CD14-positive monocyte (primary cell): ENCODE data around the gene PACSIN2. TPM values are rescaled to one million over a fixed set of nuclear protein-coding genes. Genes with fewer than 3 reads are reported as not detected.

Experiments
- DNase-seq, 3 donors: peaks; one replicate each; pipeline ENCODE4 v3.0.0-alpha.2; 2011 to 2022
- H2AFZ ChIP-seq: 2 replicates; pipeline ENCODE4 v1.6.0; 2012; ENCODE audit warnings: mild to moderate bottlenecking, low read depth, low read length, inconsistent platforms; ENCODE audit not compliant: insufficient read depth, poor library complexity, severe bottlenecking
- H3K27ac ChIP-seq, 2 donors: 1 replicate in 1 of 2; 2 replicates in 1 of 2; pipeline ENCODE4 v1.5.1; 2012 to 2013; ENCODE audit warnings: low read length in 2 of 2, control low read depth in 1 of 2, inconsistent platforms in 1 of 2, low read depth in 1 of 2, mild to moderate bottlenecking in 1 of 2
- H3K27me3 ChIP-seq, 2 donors: one replicate each; pipeline versions ENCODE4 v1.6.0 to v1.6.1; 2011 to 2013; ENCODE audit warnings: low read length in 2 of 2; ENCODE audit not compliant: control insufficient read depth in 2 of 2, insufficient read depth in 2 of 2
- H3K36me3 ChIP-seq, 2 donors: replicated peaks in 1 of 2; 1 replicate in 1 of 2; 2 replicates in 1 of 2; pipeline versions ENCODE4 v1.5.1 to v1.6.1; 2012 to 2013; ENCODE audit warnings: low read length in 2 of 2, control low read depth in 1 of 2, inconsistent platforms in 1 of 2, mild to moderate bottlenecking in 1 of 2; ENCODE audit not compliant: insufficient read depth in 2 of 2, control insufficient read depth in 1 of 2
- H3K4me1 ChIP-seq, 2 donors: 1 replicate in 1 of 2; 2 replicates in 1 of 2; pipeline versions ENCODE4 v1.5.1 to v1.6.1; 2012 to 2013; ENCODE audit warnings: low read length in 2 of 2, control low read depth in 1 of 2, inconsistent platforms in 1 of 2, mild to moderate bottlenecking in 1 of 2, moderate library complexity in 1 of 2; ENCODE audit not compliant: insufficient read depth in 2 of 2, control insufficient read depth in 1 of 2
- H3K4me2 ChIP-seq: replicated peaks from 2 replicates; pipeline ENCODE3; 2012; ENCODE audit warnings: low read length, moderate library complexity, mild to moderate bottlenecking; ENCODE audit not compliant: poor library complexity, severe bottlenecking; ENCODE audit errors: extremely low read depth
- H3K4me3 ChIP-seq, 3 experiments: fragments of 200-600 bp in 1 of 3; sonication (generic) in 1 of 3; replicated peaks in 1 of 3; 1 replicate in 2 of 3; 2 replicates in 1 of 3; pipeline ENCODE4 v1.5.1; 2011 to 2013; ENCODE audit warnings: low read length in 3 of 3, mild to moderate bottlenecking in 3 of 3, control low read depth in 2 of 3, low read depth in 2 of 3, inconsistent platforms in 1 of 3, moderate library complexity in 1 of 3
- H3K79me2 ChIP-seq: 2 replicates; pipeline ENCODE4 v1.6.0; 2012; ENCODE audit warnings: mild to moderate bottlenecking, control low read depth, inconsistent platforms, low read length, moderate library complexity; ENCODE audit not compliant: insufficient read depth
- H3K9ac ChIP-seq: 2 replicates; pipeline ENCODE4 v1.6.0; 2017; ENCODE audit warnings: low read length, mild to moderate bottlenecking; ENCODE audit not compliant: insufficient read depth, poor library complexity, severe bottlenecking
- H3K9me3 ChIP-seq, 2 donors: replicated peaks in 1 of 2; 1 replicate in 1 of 2; 2 replicates in 1 of 2; pipeline versions ENCODE4 v1.5.1 to v1.6.1; 2012 to 2013; ENCODE audit warnings: low read length in 2 of 2, control low read depth in 1 of 2; ENCODE audit not compliant: control insufficient read depth in 1 of 2, insufficient read depth in 1 of 2
- H4K20me1 ChIP-seq: 2 replicates; pipeline ENCODE4 v1.6.0; 2012; ENCODE audit warnings: mild to moderate bottlenecking, low read length, control low read depth, moderate library complexity; ENCODE audit not compliant: insufficient read depth
- H3K27ac Mint-ChIP-seq, 7 donors: one replicate each; pipeline ENCODE4 v1.8.0; 2020; ENCODE audit warnings: mild to moderate bottlenecking in 7 of 7, mixed read lengths in 7 of 7, moderate library complexity in 6 of 7, inconsistent platforms in 2 of 7
- H3K27me3 Mint-ChIP-seq, 3 donors: one replicate each; pipeline ENCODE4 v1.8.0; 2021 to 2022; ENCODE audit warnings: low read depth in 3 of 3, mild to moderate bottlenecking in 3 of 3, mixed read lengths in 3 of 3, moderate library complexity in 3 of 3, inconsistent platforms in 1 of 3
- H3K36me3 Mint-ChIP-seq, 2 donors: one replicate each; pipeline ENCODE4 v1.8.0; 2020; ENCODE audit warnings: mixed read lengths in 2 of 2, inconsistent platforms in 1 of 2, mild to moderate bottlenecking in 1 of 2
- H3K4me1 Mint-ChIP-seq: one replicate; pipeline ENCODE4 v1.8.0; 2020; ENCODE audit warnings: mild to moderate bottlenecking, mixed read lengths
- H3K4me3 Mint-ChIP-seq, 2 donors: one replicate each; pipeline ENCODE4 v1.8.0; 2020; ENCODE audit warnings: mild to moderate bottlenecking in 2 of 2, mixed read lengths in 2 of 2, moderate library complexity in 1 of 2
- H3K9me3 Mint-ChIP-seq, 7 donors: one replicate each; pipeline ENCODE4 v1.8.0; 2020 to 2022; ENCODE audit warnings: mixed read lengths in 7 of 7, mild to moderate bottlenecking in 6 of 7, moderate library complexity in 6 of 7, inconsistent platforms in 2 of 7
- WGBS: methylation state at CpG from one replicate; pipeline ENCODE4 v1.1.5; 2013; ENCODE audit warnings: missing lambda C conversion rate; ENCODE audit not compliant: insufficient coverage; 5-methylcytosine and 5-hydroxymethylcytosine counted together
- intact Hi-C, 2 donors: fragments of 100-400 bp; cut with micrococcal nuclease; formaldehyde crosslinking; loops; one replicate each; pipeline versions ENCODE4 v1.15.0 to v1.15.1; 2023
- polyA plus RNA-seq, 3 donors: library from polyadenylated mRNA; depleted of rRNA in 1 of 3; unstranded in 2 of 3; stranded (reverse) in 1 of 3; fragments of 300-500 nt in 2 of 3; fragments of >200 nt in 1 of 3; fragmentation: Illumina TruSeq in 2 of 3; gene quantifications; 1 replicate in 2 of 3; 2 replicates in 1 of 3; pipeline ENCODE4 v1.2.3, GENCODE V29; 2012 to 2021
- TF ChIP-seq, protein P1 (sequence below): fragments of 200-600 bp; IDR thresholded peaks from one replicate; pipeline ENCODE4 v1.8.0; 2022; ENCODE audit warnings: antibody characterized with exemption, mild to moderate bottlenecking

The PACSIN2 gene
- polyA plus RNA-seq, 3 donors: 31.2 to 45.7 (median 40.2) TPM

DNA sequence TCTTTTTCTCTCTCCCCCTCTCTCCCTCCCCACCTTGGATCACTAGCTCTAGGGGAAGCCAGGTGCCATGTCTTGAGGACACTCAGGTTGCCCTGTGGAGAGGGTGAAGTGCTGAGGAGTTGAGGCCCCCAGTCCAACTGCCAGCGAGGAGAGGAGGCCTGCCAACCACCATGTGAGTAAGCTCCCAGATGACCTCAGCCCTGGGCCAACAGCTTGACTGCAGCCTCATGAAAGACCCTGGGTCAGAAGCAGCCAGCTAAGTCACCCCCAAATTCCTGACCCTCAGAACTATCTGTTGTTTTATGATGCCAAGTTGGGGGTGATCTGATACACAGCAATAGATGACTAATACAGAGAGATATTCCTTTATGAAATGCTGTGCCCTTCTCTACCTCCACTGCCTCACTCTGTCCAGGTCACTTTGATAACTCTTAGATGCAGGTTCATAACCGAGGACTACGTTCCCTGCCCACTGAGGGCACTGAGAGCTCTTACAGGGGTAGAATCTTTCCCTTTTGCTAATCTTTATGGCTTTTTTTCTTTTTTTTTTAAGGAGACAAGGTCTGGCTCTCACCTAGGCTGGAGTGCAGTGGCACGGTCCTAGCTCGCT lies 165.9 kb downstream of the PACSIN2 start:
- no peak overlapping the region for H3K4me2 ChIP-seq
- Mint-ChIP-seq H3K4me3 (no peak overlapping the region), H3K27me3 (peaks cover 0 to 1% (median 0%) of the 10 kb centered on the region in 3 donors), H3K9me3 (no peaks in the 10 kb centered on the region), H3K27ac (peak overlapping the region in 2 of 7 donors; percentile 8 to 50), H3K4me1 (no peaks in the 10 kb centered on the region), H3K36me3 (peaks cover 37 to 62% of the 10 kb centered on the region in 2 donors)
- peaks cover 50% of the 10 kb centered on the region for H4K20me1 ChIP-seq
- H3K27me3 ChIP-seq: no peaks in the 10 kb centered on the region
- H3K36me3 ChIP-seq: peaks cover 14 to 39% of the 10 kb centered on the region in 2 donors
- H3K79me2 ChIP-seq: peaks cover 57% of the 10 kb centered on the region
- DNase-seq: no peak
- intact Hi-C loops: no loop called here
- no peak overlapping the region for H2AFZ ChIP-seq
- TF ChIP-seq, protein P1, sequence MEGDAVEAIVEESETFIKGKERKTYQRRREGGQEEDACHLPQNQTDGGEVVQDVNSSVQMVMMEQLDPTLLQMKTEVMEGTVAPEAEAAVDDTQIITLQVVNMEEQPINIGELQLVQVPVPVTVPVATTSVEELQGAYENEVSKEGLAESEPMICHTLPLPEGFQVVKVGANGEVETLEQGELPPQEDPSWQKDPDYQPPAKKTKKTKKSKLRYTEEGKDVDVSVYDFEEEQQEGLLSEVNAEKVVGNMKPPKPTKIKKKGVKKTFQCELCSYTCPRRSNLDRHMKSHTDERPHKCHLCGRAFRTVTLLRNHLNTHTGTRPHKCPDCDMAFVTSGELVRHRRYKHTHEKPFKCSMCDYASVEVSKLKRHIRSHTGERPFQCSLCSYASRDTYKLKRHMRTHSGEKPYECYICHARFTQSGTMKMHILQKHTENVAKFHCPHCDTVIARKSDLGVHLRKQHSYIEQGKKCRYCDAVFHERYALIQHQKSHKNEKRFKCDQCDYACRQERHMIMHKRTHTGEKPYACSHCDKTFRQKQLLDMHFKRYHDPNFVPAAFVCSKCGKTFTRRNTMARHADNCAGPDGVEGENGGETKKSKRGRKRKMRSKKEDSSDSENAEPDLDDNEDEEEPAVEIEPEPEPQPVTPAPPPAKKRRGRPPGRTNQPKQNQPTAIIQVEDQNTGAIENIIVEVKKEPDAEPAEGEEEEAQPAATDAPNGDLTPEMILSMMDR: no peak
- no peak overlapping the region for H3K9ac ChIP-seq
- no peaks in the 10 kb centered on the region for H3K9me3 ChIP-seq
- 100% methylated on average over 3 of the region's 5 CpGs for WGBS
- H3K27ac ChIP-seq: no peak overlapping the region
- H3K4me1 ChIP-seq: no peaks in the 10 kb centered on the region
- no peak overlapping the region for H3K4me3 ChIP-seq

DNA sequence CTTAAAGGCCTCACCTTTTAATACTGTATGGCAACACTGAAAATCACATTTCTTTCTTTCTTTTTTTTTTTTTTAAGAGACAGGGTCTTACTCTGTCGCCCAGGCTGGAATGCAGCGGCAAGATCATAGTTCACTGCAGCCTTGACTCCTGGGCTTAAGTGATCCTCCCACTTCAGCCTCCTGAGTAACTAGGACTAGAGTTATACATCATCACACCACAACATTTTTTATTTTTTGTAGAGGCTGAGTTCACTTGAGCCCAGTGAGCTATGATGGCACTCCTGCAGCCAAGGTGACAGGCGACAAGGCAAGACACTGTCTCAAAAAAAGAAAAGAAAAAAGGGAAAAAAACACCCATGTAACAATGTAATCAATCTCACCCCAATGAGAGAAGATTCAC lies 167.8 kb downstream of the PACSIN2 start:
- no peaks in the 10 kb centered on the region for H3K9me3 ChIP-seq
- TF ChIP-seq, protein P1: no peak
- Mint-ChIP-seq H3K4me3 (no peak overlapping the region), H3K4me1 (no peaks in the 10 kb centered on the region), H3K36me3 (peaks cover 52 to 67% of the 10 kb centered on the region in 2 donors), H3K9me3 (no peaks in the 10 kb centered on the region), H3K27me3 (peaks cover 0 to 1% (median 0%) of the 10 kb centered on the region in 3 donors), H3K27ac (no peak overlapping the region)
- peaks cover 36% of the 10 kb centered on the region for H4K20me1 ChIP-seq
- DNase-seq: no peak
- H2AFZ ChIP-seq: no peak overlapping the region
- no peaks in the 10 kb centered on the region for H3K27me3 ChIP-seq
- H3K4me1 ChIP-seq: no peaks in the 10 kb centered on the region
- H3K4me3 ChIP-seq: no peak overlapping the region
- no peak overlapping the region for H3K4me2 ChIP-seq
- H3K36me3 ChIP-seq: peaks cover 23 to 54% of the 10 kb centered on the region in 2 donors
- WGBS: 100% methylated on average over 1 of the region's 3 CpGs
- intact Hi-C loops: no loop called here
- H3K27ac ChIP-seq: no peak overlapping the region
- no peak overlapping the region for H3K9ac ChIP-seq
- H3K79me2 ChIP-seq: peaks cover 38% of the 10 kb centered on the region
